HCT116 (cell line): ENCODE results near the gene RNF141. TPM values are rescaled to one million over a fixed set of nuclear protein-coding genes. Genes with fewer than 3 reads are reported as not detected.

Experiments
- ATAC-seq: fragments of 200-7000 bp; cut with Tn5 transposase; 2 replicates; pipeline ENCODE4 v1.9.1; 2020; ENCODE audit warnings: mild to moderate bottlenecking, moderate library complexity
- BruUV-seq: library from RNA; stranded (reverse); fragments of 400-500 nt; replicated peaks from 2 replicates; lab custom pipeline; 2021; lab: Mats Ljungman, UMichigan
- CTCF ChIA-PET: fragments of 300-600 bp; sonication (Branson Sonifier 250); formaldehyde crosslinking; loops from one replicate; lab custom pipeline; 2021; ENCODE audit warnings: antibody characterized with exemption; lab: Charles Lee
- POLR2A ChIA-PET: fragments of 300-600, 350-600 bp; sonication (Branson Sonifier 250); formaldehyde crosslinking; loops from one replicate; lab custom pipeline; 2021; ENCODE audit warnings: antibody characterized with exemption; lab: Charles Lee
- RAD21 ChIA-PET, 2 experiments: fragments of 300-600 bp; sonication (Branson Sonifier 250); formaldehyde crosslinking; loops; one replicate each; lab custom pipeline; 2023; ENCODE audit warnings: low total read pairs in 2 of 2; ENCODE audit not compliant: uncharacterized antibody in 2 of 2, unreplicated experiment in 2 of 2, low non-redundant PET in 1 of 2; lab: Charles Lee
- DNase-seq: peaks from one replicate; pipeline ENCODE4 v3.0.0-alpha.2; 2010; ENCODE audit warnings: low read depth, low spot score
- H2AFZ ChIP-seq: fragments of 200-600 bp; shearing (Covaris generic), sonication (generic); 2 replicates; pipeline ENCODE4 v1.6.1; 2017; ENCODE audit warnings: low read depth, mixed run types, mixed read lengths, antibody characterized with exemption, low read length; ENCODE audit not compliant: poor library complexity, severe bottlenecking
- H3K27ac ChIP-seq: 2 replicates; pipeline ENCODE4 v1.5.1; 2012; ENCODE audit warnings: low read depth, low read length
- H3K27me3 ChIP-seq: fragments of 200-600 bp; sonication (generic); 2 replicates; pipeline ENCODE4 v1.6.1; 2016; ENCODE audit warnings: mixed run types, low read length, mixed read lengths; ENCODE audit not compliant: insufficient read depth
- H3K36me3 ChIP-seq, 2 experiments: fragments of 200-500 bp in 1 of 2; fragments of 200-600 bp in 1 of 2; sonication (Bioruptor generic) in 1 of 2; sonication (generic) in 1 of 2; 2 replicates each; pipeline versions ENCODE4 v1.5.1 to v1.6.1; 2014 to 2016; ENCODE audit warnings: low read length in 2 of 2, inconsistent platforms in 1 of 2, mixed read lengths in 1 of 2, mixed run types in 1 of 2; ENCODE audit not compliant: insufficient read depth in 2 of 2, control insufficient read depth in 1 of 2
- H3K4me1 ChIP-seq, 2 experiments: fragments of 200-600 bp in 1 of 2; sonication (generic) in 1 of 2; 2 replicates each; pipeline versions ENCODE4 v1.5.1 to v1.6.1; 2012 to 2017; ENCODE audit warnings: low read length in 2 of 2, inconsistent platforms in 1 of 2, mild to moderate bottlenecking in 1 of 2, mixed read lengths in 1 of 2, mixed run types in 1 of 2, moderate library complexity in 1 of 2; ENCODE audit not compliant: insufficient read depth in 2 of 2, control insufficient read depth in 1 of 2
- H3K4me2 ChIP-seq: fragments of 200-600 bp; sonication (generic); 2 replicates; pipeline ENCODE4 v1.6.1; 2017; ENCODE audit warnings: mixed run types, low read length, mixed read lengths
- H3K4me3 ChIP-seq, 2 experiments: fragments of 200-600 bp in 1 of 2; sonication (generic) in 1 of 2; replicated peaks in 1 of 2; 2 replicates each; pipeline ENCODE4 v1.5.1; 2011 to 2016; ENCODE audit warnings: low read length in 2 of 2, control low read depth in 1 of 2, low read depth in 1 of 2, mild to moderate bottlenecking in 1 of 2, mixed read lengths in 1 of 2, mixed run types in 1 of 2
- H3K79me2 ChIP-seq: fragments of 200-600 bp; sonication (generic); 2 replicates; pipeline ENCODE4 v1.6.1; 2017; ENCODE audit warnings: mild to moderate bottlenecking, mixed run types, low read length, moderate library complexity, mixed read lengths; ENCODE audit not compliant: insufficient read depth
- H3K9ac ChIP-seq: fragments of 200-600 bp; sonication (generic); 2 replicates; pipeline ENCODE4 v1.6.1; 2016; ENCODE audit warnings: low read length, mixed read lengths
- H3K9me2 ChIP-seq: fragments of 200-600 bp; sonication (generic), shearing (Covaris generic); 2 replicates; pipeline ENCODE4 v1.6.1; 2017; ENCODE audit warnings: mixed run types, mild to moderate bottlenecking, moderate library complexity; ENCODE audit not compliant: insufficient read depth
- H3K9me3 ChIP-seq, 2 experiments: fragments of 200-500 bp in 1 of 2; fragments of 200-600 bp in 1 of 2; sonication (Bioruptor generic) in 1 of 2; sonication (generic) in 1 of 2; 2 replicates each; pipeline ENCODE4 v1.6.1; 2014 to 2017; ENCODE audit warnings: low read length in 2 of 2, mixed read lengths in 2 of 2, inconsistent platforms in 1 of 2, low read depth in 1 of 2, mild to moderate bottlenecking in 1 of 2, mixed run types in 1 of 2, moderate library complexity in 1 of 2; ENCODE audit not compliant: control insufficient read depth in 1 of 2, insufficient read depth in 1 of 2
- H4K20me1 ChIP-seq: fragments of 200-600 bp; sonication (generic), shearing (Covaris generic); 2 replicates; pipeline ENCODE4 v1.6.1; 2017; ENCODE audit warnings: mixed run types, mild to moderate bottlenecking, moderate library complexity; ENCODE audit not compliant: insufficient read depth
- ELF1 ChIP-seq: IDR thresholded peaks from 2 replicates; pipeline ENCODE4 v1.6.1; 2012; ENCODE audit warnings: low read depth, borderline replicate concordance
- FOSL1 ChIP-seq: IDR thresholded peaks from 2 replicates; pipeline ENCODE4 v1.6.1; 2012; ENCODE audit warnings: low read depth
- POLR2A ChIP-seq: IDR thresholded peaks from 2 replicates; pipeline ENCODE4 v1.7.0; 2011; ENCODE audit warnings: borderline replicate concordance; ENCODE audit not compliant: insufficient read depth, insufficient read length; ENCODE audit errors: extremely low read depth
- RAD21 ChIP-seq: IDR thresholded peaks from 2 replicates; pipeline ENCODE4 v1.6.1; 2012; ENCODE audit warnings: low read depth, mild to moderate bottlenecking
- SRF ChIP-seq: IDR thresholded peaks from 2 replicates; pipeline ENCODE4 v1.6.1; 2012; ENCODE audit warnings: low read depth
- TCF7L2 ChIP-seq: IDR thresholded peaks from 2 replicates; pipeline ENCODE4 v1.7.0; 2011; ENCODE audit warnings: borderline replicate concordance, inconsistent platforms; ENCODE audit not compliant: insufficient read depth, insufficient read length; ENCODE audit errors: extremely low read depth
- ZNF274 ChIP-seq: fragments of 200-500 bp; sonication (Bioruptor generic); IDR thresholded peaks from 2 replicates; pipeline ENCODE4 v1.6.1; 2014; ENCODE audit warnings: mild to moderate bottlenecking, low read depth, low read length, inconsistent platforms
- intact Hi-C: fragments of 100-400 bp; cut with micrococcal nuclease; formaldehyde crosslinking; loops from 2 replicates; pipeline ENCODE4 v1.10.0; 2022
- total RNA-seq: library from RNA; stranded (reverse); gene quantifications from one replicate; pipeline ENCODE4 v1.2.1, GENCODE V29; 2021; ENCODE audit not compliant: unreplicated experiment
- TF ChIP-seq, protein P1 (sequence below): IDR thresholded peaks from 2 replicates; pipeline ENCODE4 v1.6.1; 2012; ENCODE audit warnings: low read depth

The RNF141 gene
- total RNA-seq, 1 experiment from 2014 or later, result 133 TPM

DNA sequence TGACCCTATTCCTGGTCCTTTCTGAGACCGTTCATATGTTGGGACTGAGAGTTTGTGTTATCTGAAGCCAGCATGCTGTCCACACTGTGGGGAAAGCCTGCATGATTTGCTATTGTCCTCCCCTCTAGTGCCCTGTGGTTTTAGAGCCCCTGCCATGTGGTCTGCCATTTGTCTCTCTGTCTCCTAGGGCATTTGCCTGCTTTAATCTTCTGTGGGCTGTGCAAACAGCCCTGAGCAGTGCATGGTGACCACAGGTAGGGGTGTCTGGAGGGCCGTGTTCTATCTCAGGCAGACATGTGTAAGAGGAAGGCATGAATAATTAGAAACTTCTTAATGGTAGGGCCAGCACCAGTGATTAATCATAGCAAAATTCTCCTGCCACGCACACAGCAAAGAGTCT, 62.9 kb downstream of the RNF141 start:
- Histone ChIP-seq H3K27ac (no peak overlapping the region), H3K79me2 (peaks cover 5% of the 10 kb centered on the region), H3K9me3 (no peaks in the 10 kb centered on the region), H2AFZ (no peak overlapping the region), H3K36me3 (peaks cover 0 to 21% of the 10 kb centered on the region in 2 experiments; a peak in 2 of 4 replicates), H3K9ac (no peak overlapping the region), H3K4me1 (no peaks in the 10 kb centered on the region), H3K9me2 (no peaks in the 10 kb centered on the region), H3K4me3 (no peak overlapping the region), H3K4me2 (no peak overlapping the region), H4K20me1 (no peaks in the 10 kb centered on the region), H3K27me3 (no peaks in the 10 kb centered on the region)
- DNase-seq (no peak), ATAC-seq (no peak)
- CTCF ChIA-PET, result no interaction called here
- RAD21 ChIA-PET, result no interaction called here
- BruUV-seq, result no TSS peak
- POLR2A ChIA-PET, result no interaction called here
- intact Hi-C loops, result no loop called here
- no peak for TF ChIP-seq POLR2A
- TF ChIP-seq, protein P1, sequence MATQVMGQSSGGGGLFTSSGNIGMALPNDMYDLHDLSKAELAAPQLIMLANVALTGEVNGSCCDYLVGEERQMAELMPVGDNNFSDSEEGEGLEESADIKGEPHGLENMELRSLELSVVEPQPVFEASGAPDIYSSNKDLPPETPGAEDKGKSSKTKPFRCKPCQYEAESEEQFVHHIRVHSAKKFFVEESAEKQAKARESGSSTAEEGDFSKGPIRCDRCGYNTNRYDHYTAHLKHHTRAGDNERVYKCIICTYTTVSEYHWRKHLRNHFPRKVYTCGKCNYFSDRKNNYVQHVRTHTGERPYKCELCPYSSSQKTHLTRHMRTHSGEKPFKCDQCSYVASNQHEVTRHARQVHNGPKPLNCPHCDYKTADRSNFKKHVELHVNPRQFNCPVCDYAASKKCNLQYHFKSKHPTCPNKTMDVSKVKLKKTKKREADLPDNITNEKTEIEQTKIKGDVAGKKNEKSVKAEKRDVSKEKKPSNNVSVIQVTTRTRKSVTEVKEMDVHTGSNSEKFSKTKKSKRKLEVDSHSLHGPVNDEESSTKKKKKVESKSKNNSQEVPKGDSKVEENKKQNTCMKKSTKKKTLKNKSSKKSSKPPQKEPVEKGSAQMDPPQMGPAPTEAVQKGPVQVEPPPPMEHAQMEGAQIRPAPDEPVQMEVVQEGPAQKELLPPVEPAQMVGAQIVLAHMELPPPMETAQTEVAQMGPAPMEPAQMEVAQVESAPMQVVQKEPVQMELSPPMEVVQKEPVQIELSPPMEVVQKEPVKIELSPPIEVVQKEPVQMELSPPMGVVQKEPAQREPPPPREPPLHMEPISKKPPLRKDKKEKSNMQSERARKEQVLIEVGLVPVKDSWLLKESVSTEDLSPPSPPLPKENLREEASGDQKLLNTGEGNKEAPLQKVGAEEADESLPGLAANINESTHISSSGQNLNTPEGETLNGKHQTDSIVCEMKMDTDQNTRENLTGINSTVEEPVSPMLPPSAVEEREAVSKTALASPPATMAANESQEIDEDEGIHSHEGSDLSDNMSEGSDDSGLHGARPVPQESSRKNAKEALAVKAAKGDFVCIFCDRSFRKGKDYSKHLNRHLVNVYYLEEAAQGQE, result no peak
- no peak for TF ChIP-seq TCF7L2
- TF ChIP-seq FOSL1, result no peak
- no peak for TF ChIP-seq RAD21
- no peak for TF ChIP-seq ELF1
- TF ChIP-seq ZNF274, result no peak
- TF ChIP-seq SRF, result no peak
